ENCODE results near the gene USP20.
A peak's percentile ranks its signal among the peaks of the same experiment; 100 is the strongest.

Gene USP20

GRCh38 chr9:129875687-129876395 is 40.6 kb downstream of the USP20 start:
- no peak for DNase-seq (ENCODE audit: low read depth)

- DNase-seq (ENCODE audit: low read depth): no peak
Observed at GRCh38 chr9:129876815-129877214, 41.6 kb downstream of the USP20 start.

GRCh38 chr9:129878291-129878690 is 43.0 kb downstream of the USP20 start:
- no peak for DNase-seq (ENCODE audit: low read depth)

- no peak for DNase-seq (ENCODE audit: low read depth)
Observed at GRCh38 chr9:129879103-129879699, 43.9 kb downstream of the USP20 start.

GRCh38 chr9:129879991-129880653 is 44.9 kb downstream of the USP20 start:
- DNase-seq (ENCODE audit: low read depth): no peak

- DNase-seq (ENCODE audit: low read depth): no peak
Observed at GRCh38 chr9:129880654-129881546, 45.6 kb downstream of the USP20 start.

GRCh38 chr9:129881547-129882324 is 46.5 kb downstream of the USP20 start:
- no peak for DNase-seq (ENCODE audit: low read depth)

GRCh38 chr9:129884220-129885017 is 49.2 kb downstream of the USP20 start:
- peak; percentile 93 for DNase-seq (ENCODE audit: low read depth)

- DNase-seq (ENCODE audit: low read depth): no peak
Observed at GRCh38 chr9:129885018-129885669, 49.9 kb downstream of the USP20 start.

GRCh38 chr9:129885670-129886106 is 50.4 kb downstream of the USP20 start:
- DNase-seq (ENCODE audit: low read depth): peak; percentile 87

- DNase-seq (ENCODE audit: low read depth): no peak
Observed at GRCh38 chr9:129886226-129887174, 51.2 kb downstream of the USP20 start.

GRCh38 chr9:129887334-129888292 is 52.4 kb downstream of the USP20 start:
- no peak for DNase-seq (ENCODE audit: low read depth)

GRCh38 chr9:129888293-129889121 is 53.2 kb downstream of the USP20 start:
- DNase-seq (ENCODE audit: low read depth): peak; percentile 82

GRCh38 chr9:129889122-129889940 is 54.1 kb downstream of the USP20 start:
- no peak for DNase-seq (ENCODE audit: low read depth)

- DNase-seq (ENCODE audit: low read depth): no peak
Observed at GRCh38 chr9:129889941-129890717, 54.9 kb downstream of the USP20 start.

Measured in stimulated activated CD8-positive, alpha-beta memory T cell treated with anti-CD3 and anti-CD28 coated beads, Interleukin-7, amount 100 ng/mL, for 24 hours (primary cell).